ENCODE results near the gene TP53TG5. TPM values are rescaled to one million over a fixed set of nuclear protein-coding genes. Genes with fewer than 3 reads are reported as not detected.
A peak's percentile ranks its signal among the peaks of the same experiment; 100 is the strongest.

Gene TP53TG5
- total RNA-seq, 4 donors from 2014 or later, result 0.17 to 2.1 (median 1.1) TPM; not detected in 1

DNA sequence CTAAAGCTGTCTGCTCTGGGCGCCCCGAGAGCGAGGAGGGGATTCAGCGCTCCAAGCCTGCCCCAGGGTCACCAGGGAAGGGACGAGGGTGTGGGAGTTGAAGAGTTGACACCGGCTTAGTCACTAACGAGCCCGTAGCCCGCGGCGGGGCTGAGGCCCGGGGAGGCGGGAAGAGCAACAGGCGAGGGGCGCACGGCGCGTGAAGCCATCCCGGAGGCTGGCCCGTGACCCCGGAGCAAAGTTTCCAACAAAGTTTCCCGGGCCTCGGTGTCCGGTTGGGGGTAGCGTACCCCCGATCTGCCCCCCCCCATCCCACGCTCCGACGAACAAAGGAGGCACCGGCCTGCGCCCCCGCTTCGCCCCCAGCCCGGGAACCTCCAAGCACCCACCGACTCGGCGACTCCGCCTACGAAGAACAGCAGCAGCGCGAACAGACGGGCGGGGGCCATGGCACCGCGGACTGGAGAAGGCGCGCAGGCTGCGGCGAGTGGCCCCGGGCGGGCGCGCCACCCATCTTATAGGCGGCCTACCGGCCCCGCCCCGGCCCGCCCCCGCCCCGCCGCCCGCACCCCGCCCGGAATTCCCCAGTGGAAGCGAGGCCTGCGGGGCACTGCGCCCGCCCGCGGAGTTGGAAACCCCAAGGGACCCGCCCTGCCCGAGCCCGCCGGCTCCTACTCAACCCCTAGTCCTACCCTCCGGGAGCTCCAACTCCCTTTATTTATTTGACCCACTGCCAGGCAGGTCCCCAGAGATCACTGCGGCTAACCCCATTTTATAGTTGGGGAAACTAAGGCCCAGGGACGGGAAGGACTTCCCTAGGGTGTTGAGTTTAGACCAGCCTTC lies 30.0 kb downstream of the TP53TG5 start, which contains the start of gene SDC4:
Gene SDC4 (minus strand): TSS at position 489 of the 843 bp plus-strand sequence. CDS start 40 bp downstream, at position 449.
- 6% methylated on average over 32 of the region's 77 CpGs for WGBS
- no peak for DNase-seq (ENCODE audit: extremely low spot score)
- no peaks in the 10 kb centered on the region for H3K27me3 ChIP-seq
- peak within 1 kb of the TSS; percentile 78 to 80 (median 80) for H3K4me3 ChIP-seq
- no peaks in the 10 kb centered on the region for H3K9me3 ChIP-seq
- H3K36me3 ChIP-seq, result no peaks in the 10 kb centered on the region
- peak within 1 kb of the TSS; percentile 93 to 97 (median 96) for H3K27ac ChIP-seq (replicated peaks in 1 of 4)
- H3K4me1 ChIP-seq, result peaks cover 33 to 56% (median 53%) of the 10 kb centered on the region in 4 donors
- intact Hi-C loops (cut with DNase I), result no loop called here
- TF ChIP-seq CTCF (IDR thresholded peaks at IDR 0.05) (no peak), EP300 (IDR thresholded peaks at IDR 0.05) (no peak), POLR2A (IDR thresholded peaks at IDR 0.05; ENCODE audit: low read depth) (peak; percentile 96), POLR2AphosphoS5 (IDR thresholded peaks at IDR 0.05) (peak; percentile 91 to 99)

- peak overlapping the region; percentile 78 to 80 (median 80) for H3K4me3 ChIP-seq
- no peak for DNase-seq (ENCODE audit: extremely low spot score)
- peaks cover 40 to 64% (median 60%) of the 10 kb centered on the region in 4 donors for H3K4me1 ChIP-seq
- intact Hi-C loops (cut with DNase I), result no loop called here
- WGBS, result 11% methylated on average over 6 of the region's 10 CpGs
- H3K27ac ChIP-seq (replicated peaks in 1 of 4), result peak overlapping the region; percentile 93 to 97 (median 96)
- no peak for TF ChIP-seq CTCF (IDR thresholded peaks at IDR 0.05)
- no peak for TF ChIP-seq POLR2AphosphoS5 (IDR thresholded peaks at IDR 0.05)
- no peak for TF ChIP-seq EP300 (IDR thresholded peaks at IDR 0.05)
- TF ChIP-seq POLR2A (IDR thresholded peaks at IDR 0.05; ENCODE audit: low read depth), result no peak
- no peaks in the 10 kb centered on the region for H3K36me3 ChIP-seq
- no peaks in the 10 kb centered on the region for H3K9me3 ChIP-seq
- no peaks in the 10 kb centered on the region for H3K27me3 ChIP-seq
Observed at GRCh38 chr20:45347297-45347935, 30.7 kb downstream of the TP53TG5 start.

GRCh38 chr20:45346851-45347250 lies 31.3 kb downstream of the TP53TG5 start:
- Histone ChIP-seq H3K27me3 (no peaks in the 10 kb centered on the region), H3K27ac (replicated peaks in 1 of 4) (peak overlapping the region; percentile 93 to 97 (median 96)), H3K9me3 (no peaks in the 10 kb centered on the region), H3K4me1 (peaks cover 46 to 69% (median 66%) of the 10 kb centered on the region in 4 donors), H3K36me3 (no peaks in the 10 kb centered on the region), H3K4me3 (peak overlapping the region; percentile 78 to 80 (median 80))
- WGBS, result 45% methylated on average over 5 of the region's 5 CpGs
- no peak for DNase-seq (ENCODE audit: extremely low spot score)
- intact Hi-C loops (cut with DNase I), result no loop called here
- TF ChIP-seq POLR2AphosphoS5 (IDR thresholded peaks at IDR 0.05) (no peak), CTCF (IDR thresholded peaks at IDR 0.05) (no peak), EP300 (IDR thresholded peaks at IDR 0.05) (no peak), POLR2A (IDR thresholded peaks at IDR 0.05; ENCODE audit: low read depth) (no peak)

DNA sequence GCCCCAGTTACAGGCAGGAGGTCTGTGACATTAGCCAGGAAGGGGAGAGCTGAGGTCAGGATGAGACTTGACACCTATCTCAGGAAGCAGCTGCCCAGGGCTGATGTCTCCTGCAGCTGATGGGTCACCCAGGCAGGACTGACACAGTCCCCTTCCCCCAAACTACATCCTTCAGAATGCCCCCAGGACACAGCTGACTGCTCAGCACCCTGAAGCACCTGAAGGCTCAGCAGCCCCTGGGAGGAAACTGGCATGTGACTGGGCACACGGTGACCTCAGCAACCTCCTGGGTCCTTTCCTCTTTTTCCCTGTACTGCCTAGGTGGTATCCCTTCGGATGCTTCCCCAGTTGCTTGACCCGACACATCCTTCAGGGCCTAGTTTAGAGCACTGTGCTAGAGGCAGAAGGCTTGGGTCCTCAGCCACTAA lies 31.8 kb downstream of the TP53TG5 start:
- TF ChIP-seq EP300 (IDR thresholded peaks at IDR 0.05) (no peak), CTCF (IDR thresholded peaks at IDR 0.05) (no peak), POLR2AphosphoS5 (IDR thresholded peaks at IDR 0.05) (no peak), POLR2A (IDR thresholded peaks at IDR 0.05; ENCODE audit: low read depth) (no peak)
- intact Hi-C loops (cut with DNase I), result no loop called here
- Histone ChIP-seq H3K27me3 (no peaks in the 10 kb centered on the region), H3K36me3 (no peaks in the 10 kb centered on the region), H3K4me3 (peak overlapping the region; percentile 78 to 80 (median 80)), H3K4me1 (peaks cover 51 to 75% (median 71%) of the 10 kb centered on the region in 4 donors), H3K27ac (replicated peaks in 1 of 4) (peak overlapping the region; percentile 93 to 97 (median 96)), H3K9me3 (no peaks in the 10 kb centered on the region)
- DNase-seq (ENCODE audit: extremely low spot score), result no peak
- 40% methylated on average over 1 of the region's 3 CpGs for WGBS
